Testis (tissue), 3 donors: Measurements from ENCODE around the gene DYNLRB1. TPM values are rescaled to one million over a fixed set of nuclear protein-coding genes. Genes with fewer than 3 reads are reported as not detected.

Experiments
- DNase-seq: peaks from one replicate; pipeline ENCODE4 v3.0.0-alpha.2; 2019
- H3K27ac ChIP-seq, 2 donors: fragments of 200-600 bp; sonication (generic); one replicate each; pipeline ENCODE4 v1.5.1; 2019
- H3K27me3 ChIP-seq: fragments of 200-600 bp; sonication (generic); one replicate; pipeline ENCODE4 v1.5.1; 2019
- H3K36me3 ChIP-seq: fragments of 200-600 bp; sonication (generic); one replicate; pipeline ENCODE4 v1.5.1; 2017; ENCODE audit warnings: low read depth; ENCODE audit errors: missing control alignments
- H3K4me1 ChIP-seq: fragments of 200-600 bp; sonication (generic); one replicate; pipeline ENCODE4 v1.5.1; 2019
- H3K4me3 ChIP-seq, 2 donors: fragments of 200-600 bp; sonication (generic); one replicate each; pipeline ENCODE4 v1.5.1; 2017 to 2019
- H3K9me3 ChIP-seq: fragments of 200-600 bp; sonication (generic); one replicate; pipeline ENCODE4 v1.5.1; 2017
- POLR2A ChIP-seq: fragments of 450-650 bp; IDR thresholded peaks from one replicate; pipeline ENCODE4 v1.6.1; 2017; ENCODE audit warnings: antibody characterized with exemption, mild to moderate bottlenecking, moderate library complexity
- WGBS, 2 donors: methylation state at CpG; one replicate each; pipeline ENCODE4 v1.1.5; 2018; 5-methylcytosine and 5-hydroxymethylcytosine counted together
- intact Hi-C: fragments of 100-400 bp; cut with DNase I; formaldehyde crosslinking; loops from one replicate; pipeline ENCODE4 v1.15.1; 2023; ENCODE audit warnings: low total_unique reads
- polyA plus RNA-seq: library from polyadenylated mRNA; stranded (reverse); fragments of 350-450 nt; fragmentation: Illumina TruSeq; extraction: RNeasy Lipid Tissue Mini Kit (QIAGEN cat#74804); gene quantifications from one replicate; pipeline ENCODE4 v1.2.3, GENCODE V29; 2014; ENCODE audit warnings: low read depth, low replicate concordance; ENCODE audit not compliant: insufficient read depth
- total RNA-seq, 2 donors: library from RNA; depleted of rRNA; stranded (reverse); fragments of >200 nt; gene quantifications; one replicate each; pipeline ENCODE4 v1.2.3, GENCODE V29; 2016
- TF ChIP-seq, protein P1 (sequence below), 3 experiments: fragments of 450-650 bp in 2 of 3; fragments of 200-600 bp in 1 of 3; sonication (generic) in 1 of 3; IDR thresholded peaks; one replicate each; pipeline ENCODE4 v1.5.1; 2016 to 2019; ENCODE audit warnings: antibody characterized with exemption in 3 of 3, mild to moderate bottlenecking in 2 of 3, moderate library complexity in 1 of 3

DYNLRB1 gene
- total and polyA plus RNA-seq, 3 donors from 2014 or later, result 97.6 to 155 (median 128) TPM

DNA sequence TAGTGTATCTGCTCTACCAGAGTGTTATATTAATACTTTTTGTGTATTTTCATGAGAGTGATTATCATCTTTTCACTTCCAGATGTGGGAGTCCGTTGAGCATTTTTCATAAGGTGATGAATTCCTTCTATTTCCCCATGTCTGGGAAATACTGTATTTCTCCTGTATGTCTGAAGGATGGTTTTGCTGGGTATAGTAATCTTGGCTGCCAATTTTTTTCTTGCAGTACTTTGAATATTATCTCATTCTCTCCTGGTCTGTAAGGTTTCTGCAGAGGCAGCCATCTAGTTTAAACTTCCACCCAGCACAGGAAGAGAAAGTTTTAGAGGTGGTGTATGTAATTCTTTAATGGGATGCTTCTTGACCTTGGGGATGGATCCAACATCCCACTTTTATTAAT lies 15.4 kb upstream of the DYNLRB1 start:
- H3K9me3 ChIP-seq, result no peaks in the 10 kb centered on the region
- TF ChIP-seq POLR2A, result no peak
- DNase-seq, result no peak
- WGBS, 2 donors, result 79 to 98% methylated on average over 1 of the region's 1 CpG
- intact Hi-C loops, result no loop called here
- H3K36me3 ChIP-seq, result no peaks in the 10 kb centered on the region
- H3K27me3 ChIP-seq, result no peaks in the 10 kb centered on the region
- H3K4me1 ChIP-seq, result no peaks in the 10 kb centered on the region
- no peak overlapping the region for H3K4me3 ChIP-seq
- no peak overlapping the region for H3K27ac ChIP-seq

DNA sequence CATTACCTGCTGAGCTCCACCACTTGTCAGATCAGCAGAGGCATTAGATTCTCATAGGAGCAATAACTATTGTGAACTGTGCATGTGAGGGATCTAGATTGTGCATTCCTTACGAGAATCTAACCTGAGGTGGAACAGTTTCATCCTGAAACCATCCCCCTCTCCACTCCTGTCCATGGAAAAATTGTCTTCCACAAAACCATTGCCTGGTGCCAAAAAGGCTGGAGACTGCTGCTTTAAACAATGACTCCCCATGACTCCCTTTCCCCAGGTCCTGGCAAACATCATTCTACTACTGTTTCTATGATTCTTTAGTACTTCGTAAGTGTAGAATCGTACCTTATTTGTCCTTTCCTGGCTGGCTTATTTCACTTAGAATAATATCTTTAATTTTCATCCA lies 9.7 kb upstream of the DYNLRB1 start:
- Histone ChIP-seq H3K9me3 (no peaks in the 10 kb centered on the region), H3K27me3 (no peaks in the 10 kb centered on the region), H3K36me3 (no peaks in the 10 kb centered on the region), H3K27ac (no peak overlapping the region), H3K4me3 (no peak overlapping the region), H3K4me1 (no peaks in the 10 kb centered on the region)
- WGBS, 2 donors, result 77 to 83% methylated on average over 3 of the region's 3 CpGs
- no peak for DNase-seq
- intact Hi-C loops, result no loop called here
- TF ChIP-seq, protein P1, sequence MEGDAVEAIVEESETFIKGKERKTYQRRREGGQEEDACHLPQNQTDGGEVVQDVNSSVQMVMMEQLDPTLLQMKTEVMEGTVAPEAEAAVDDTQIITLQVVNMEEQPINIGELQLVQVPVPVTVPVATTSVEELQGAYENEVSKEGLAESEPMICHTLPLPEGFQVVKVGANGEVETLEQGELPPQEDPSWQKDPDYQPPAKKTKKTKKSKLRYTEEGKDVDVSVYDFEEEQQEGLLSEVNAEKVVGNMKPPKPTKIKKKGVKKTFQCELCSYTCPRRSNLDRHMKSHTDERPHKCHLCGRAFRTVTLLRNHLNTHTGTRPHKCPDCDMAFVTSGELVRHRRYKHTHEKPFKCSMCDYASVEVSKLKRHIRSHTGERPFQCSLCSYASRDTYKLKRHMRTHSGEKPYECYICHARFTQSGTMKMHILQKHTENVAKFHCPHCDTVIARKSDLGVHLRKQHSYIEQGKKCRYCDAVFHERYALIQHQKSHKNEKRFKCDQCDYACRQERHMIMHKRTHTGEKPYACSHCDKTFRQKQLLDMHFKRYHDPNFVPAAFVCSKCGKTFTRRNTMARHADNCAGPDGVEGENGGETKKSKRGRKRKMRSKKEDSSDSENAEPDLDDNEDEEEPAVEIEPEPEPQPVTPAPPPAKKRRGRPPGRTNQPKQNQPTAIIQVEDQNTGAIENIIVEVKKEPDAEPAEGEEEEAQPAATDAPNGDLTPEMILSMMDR (IDR thresholded peaks at IDR 0.05), result no peak
- no peak for TF ChIP-seq POLR2A

DNA sequence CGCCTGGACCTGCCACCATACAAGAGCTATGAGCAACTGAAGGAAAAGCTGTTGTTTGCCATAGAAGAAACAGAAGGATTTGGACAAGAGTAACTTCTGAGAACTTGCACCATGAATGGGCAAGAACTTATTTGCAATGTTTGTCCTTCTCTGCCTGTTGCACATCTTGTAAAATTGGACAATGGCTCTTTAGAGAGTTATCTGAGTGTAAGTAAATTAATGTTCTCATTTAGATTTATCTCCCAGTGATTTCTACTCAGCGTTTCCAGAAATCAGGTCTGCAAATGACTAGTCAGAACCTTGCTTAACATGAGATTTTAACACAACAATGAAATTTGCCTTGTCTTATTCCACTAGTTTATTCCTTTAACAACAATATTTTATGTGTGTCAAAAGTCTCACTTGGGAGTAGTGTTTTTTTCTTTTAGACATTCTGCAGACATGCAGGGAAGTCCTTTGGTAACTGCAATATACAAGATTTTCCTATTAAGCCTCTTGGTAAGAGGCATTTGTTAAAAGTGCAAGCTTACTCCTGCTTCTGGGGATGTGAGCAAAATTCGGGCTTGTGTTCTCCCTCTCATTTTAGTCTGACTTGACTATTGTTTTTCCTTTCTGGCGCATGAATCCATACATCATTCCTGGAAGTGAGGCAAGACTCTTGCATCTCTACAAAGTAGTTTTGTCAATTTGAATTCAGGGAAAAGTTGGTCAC lies 8.4 kb upstream of the DYNLRB1 start:
- intact Hi-C loops, result no loop called here

DNA sequence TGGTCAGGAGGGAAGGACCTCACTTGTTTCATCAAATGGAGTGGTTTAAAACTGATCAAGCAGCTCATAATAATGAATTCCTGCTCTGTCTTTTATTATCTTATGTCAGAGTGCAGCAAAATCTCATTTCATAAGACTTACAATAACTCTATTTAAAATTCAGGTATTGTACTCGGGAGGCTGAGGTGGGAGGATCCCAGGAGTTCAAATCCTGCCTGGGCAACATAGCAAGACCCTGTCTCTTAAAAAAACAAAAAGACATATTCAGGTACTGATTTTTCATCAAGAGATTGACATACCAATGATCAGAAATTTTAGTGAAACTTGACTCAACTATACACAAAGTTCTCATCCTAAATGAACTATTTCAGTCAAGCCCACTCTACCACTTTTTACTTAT lies 5.6 kb upstream of the DYNLRB1 start:
- intact Hi-C loops, result no loop called here
- WGBS, 2 donors, result 65 to 83% methylated on average over 1 of the region's 1 CpG
- H3K27me3 ChIP-seq, result no peaks in the 10 kb centered on the region
- H3K27ac ChIP-seq, result no peak overlapping the region
- TF ChIP-seq, protein P1 (IDR thresholded peaks at IDR 0.05), result no peak
- no peak for TF ChIP-seq POLR2A
- no peaks in the 10 kb centered on the region for H3K4me1 ChIP-seq
- no peaks in the 10 kb centered on the region for H3K36me3 ChIP-seq
- H3K4me3 ChIP-seq, result no peak overlapping the region
- no peak for DNase-seq
- H3K9me3 ChIP-seq, result no peaks in the 10 kb centered on the region

More for the DNA sequence above, 8.4 kb upstream of the DYNLRB1 start:
- H3K9me3 ChIP-seq, result no peaks in the 10 kb centered on the region
- no peak for TF ChIP-seq POLR2A
- TF ChIP-seq, protein P1 (IDR thresholded peaks at IDR 0.05), result no peak
- no peaks in the 10 kb centered on the region for H3K36me3 ChIP-seq
- no peak for DNase-seq
- WGBS, 2 donors, result 84 to 87% methylated on average over 4 of the region's 4 CpGs
- no peak overlapping the region for H3K27ac ChIP-seq
- no peaks in the 10 kb centered on the region for H3K27me3 ChIP-seq
- no peak overlapping the region for H3K4me3 ChIP-seq
- H3K4me1 ChIP-seq, result no peaks in the 10 kb centered on the region

DNA sequence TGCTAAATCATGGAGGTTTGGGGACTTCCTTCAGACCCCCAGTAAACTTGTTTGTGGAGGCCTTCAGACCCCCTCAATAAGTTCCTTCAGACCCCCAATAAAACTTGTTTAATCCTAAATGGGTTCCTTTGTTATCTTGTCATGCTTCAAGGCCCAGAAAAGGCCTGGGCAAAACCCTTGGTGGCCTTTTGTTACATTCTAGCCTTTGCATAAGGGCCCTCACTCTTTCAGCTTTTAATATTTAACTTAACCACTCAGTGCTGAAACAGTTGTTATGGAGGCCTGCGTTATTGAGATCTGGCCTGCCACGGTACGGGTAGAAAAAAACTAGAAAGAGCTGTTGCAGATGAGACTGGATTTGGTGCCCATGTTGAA lies 4.3 kb upstream of the DYNLRB1 start:
- WGBS, 2 donors, result 72 to 88% methylated on average over 3 of the region's 3 CpGs
- intact Hi-C loops, result no loop called here

More for the DNA sequence above, 4.3 kb upstream of the DYNLRB1 start:
- Histone ChIP-seq H3K27ac (no peak overlapping the region), H3K4me3 (no peak overlapping the region), H3K27me3 (no peaks in the 10 kb centered on the region), H3K4me1 (no peaks in the 10 kb centered on the region), H3K36me3 (no peaks in the 10 kb centered on the region), H3K9me3 (no peaks in the 10 kb centered on the region)
- no peak for DNase-seq
- TF ChIP-seq, protein P1 (IDR thresholded peaks at IDR 0.05), result no peak
- TF ChIP-seq POLR2A, result no peak
